Ovary (tissue), 9 donors: Measurements from ENCODE around the gene PHLDB1. TPM values are rescaled to one million over a fixed set of nuclear protein-coding genes. Genes with fewer than 3 reads are reported as not detected.

Source experiments
- DNase-seq, 5 donors: peaks; one replicate each; pipeline ENCODE4 v3.0.0-alpha.2; 2019 to 2020
- H3K27ac ChIP-seq, 2 donors: fragments of 200-600 bp; one replicate each; pipeline versions ENCODE4 v1.5.1 to v1.8.0; 2019 to 2022
- H3K27me3 ChIP-seq: fragments of 200-600 bp; one replicate; pipeline ENCODE4 v1.8.0; 2022
- H3K36me3 ChIP-seq: fragments of 200-600 bp; sonication (generic); one replicate; pipeline ENCODE4 v1.5.1; 2019
- H3K4me1 ChIP-seq: one replicate; pipeline ENCODE4 v1.8.1; 2013; ENCODE audit warnings: mild to moderate bottlenecking, moderate library complexity; ENCODE audit not compliant: insufficient read depth
- H3K4me3 ChIP-seq: fragments of 200-600 bp; sonication (generic); one replicate; pipeline ENCODE4 v1.5.1; 2017
- H3K9me3 ChIP-seq, 2 donors: fragments of 200-600 bp in 1 of 2; sonication (generic) in 1 of 2; one replicate each; pipeline versions ENCODE4 v1.5.1 to v1.8.1; 2013 to 2019; ENCODE audit warnings: mild to moderate bottlenecking in 1 of 2, moderate library complexity in 1 of 2
- CTCF ChIP-seq, 3 donors: fragments of 450-650 bp in 2 of 3; fragments of 200-600 bp in 1 of 3; IDR thresholded peaks; one replicate each; pipeline versions ENCODE4 v1.5.1 to v1.8.0; 2016 to 2022; ENCODE audit warnings: antibody characterized with exemption in 3 of 3, mild to moderate bottlenecking in 1 of 3
- EP300 ChIP-seq: sonication (generic); formaldehyde crosslinking; IDR thresholded peaks from one replicate; pipeline ENCODE4 v1.6.1; 2017; ENCODE audit warnings: antibody characterized with exemption
- POLR2A ChIP-seq: fragments of 450-650 bp; IDR thresholded peaks from one replicate; pipeline ENCODE4 v1.6.1; 2017; ENCODE audit warnings: antibody characterized with exemption, mild to moderate bottlenecking, moderate library complexity
- WGBS, 3 donors: extraction: QIAGEN DNeasy Blood & Tissue Kit in 1 of 3; methylation state at CpG; one replicate each; pipeline versions ENCODE4 v1.1.5 to v1.1.7; 2013 to 2017; 5-methylcytosine and 5-hydroxymethylcytosine counted together
- intact Hi-C, 4 donors: fragments of 100-400 bp; cut with DNase I; formaldehyde crosslinking; loops; one replicate each; pipeline versions ENCODE4 v1.11.0 to v1.15.1; 2022 to 2023
- polyA plus RNA-seq, 2 donors: library from polyadenylated mRNA; stranded (reverse); fragments of 200-250 nt in 1 of 2; fragments of 350-450 nt in 1 of 2; fragmentation: Illumina TruSeq in 1 of 2; extraction: RNeasy Lipid Tissue Mini Kit (QIAGEN cat#74804) in 1 of 2; gene quantifications; one replicate each; pipeline ENCODE4 v1.2.3, GENCODE V29; 2013 to 2014
- total RNA-seq, 7 donors: library from RNA; depleted of rRNA in 2 of 7; stranded (reverse); fragments of >200 nt in 2 of 7; fragmentation: NEBNext Ultra II Directional in 3 of 7; extraction: Animal tissue kit (Norgen Biotek cat#: 25700) in 3 of 7; gene quantifications; one replicate each; pipeline versions ENCODE4 v1.1.0 to v1.2.4, GENCODE V29; 2016 to 2023
- donor health status: DM: no; HTN: no; CAD: no; lungs with moderate emphysema.
- donor health status: DM: no; HTN: no; CAD: no.
- donor health status: Bipolar disorder and iron deficiency.
- donor health status: DM: yes; HTN: yes; CAD: no.
- donor health status: DM: no; HTN: no; CAD: no.
- donor health status: DM: yes; HTN: yes; CAD: no.

Gene PHLDB1
- total and polyA plus RNA-seq, 9 donors: 46.2 to 265 (median 137) TPM

- DNase-seq: no peak
- no peak overlapping the region for H3K4me3 ChIP-seq
- intact Hi-C loops: loop anchor here in 2 of 4 donors (5.0 to 10.0 kb wide), 3 partner anchors 80 to 263 kb away; partner anchors contain the start of gene UPK2 (in 1 of the 2)
- 91 to 94% (median 93%) methylated on average over 11 of the region's 11 CpGs for WGBS, 3 donors
- no peaks in the 10 kb centered on the region for H3K27me3 ChIP-seq
- H3K4me1 ChIP-seq: peaks cover 1% of the 10 kb centered on the region
- H3K9me3 ChIP-seq: no peaks in the 10 kb centered on the region
- no peak overlapping the region for H3K27ac ChIP-seq
- no peak for TF ChIP-seq CTCF (IDR thresholded peaks at IDR 0.05)
- no peak for TF ChIP-seq EP300
- TF ChIP-seq POLR2A: no peak
- H3K36me3 ChIP-seq: no peaks in the 10 kb centered on the region
Measured at GRCh38 chr11:118694771-118695170, 87.4 kb downstream of the PHLDB1 start.

GRCh38 chr11:118696673-118697226 is 89.3 kb downstream of the PHLDB1 start:
- TF ChIP-seq POLR2A: no peak
- WGBS, 3 donors: 89 to 93% (median 90%) methylated on average over 7 of the region's 7 CpGs
- H3K36me3 ChIP-seq: no peaks in the 10 kb centered on the region
- H3K27ac ChIP-seq: no peak overlapping the region
- no peak for DNase-seq
- no peaks in the 10 kb centered on the region for H3K9me3 ChIP-seq
- H3K4me1 ChIP-seq: no peaks in the 10 kb centered on the region
- H3K4me3 ChIP-seq: no peak overlapping the region
- intact Hi-C loops: loop anchor here in 2 of 4 donors (10.0 kb wide), 2 partner anchors 78 to 88 kb away; no protein-coding TSS in a partner anchor
- H3K27me3 ChIP-seq: no peaks in the 10 kb centered on the region

GRCh38 chr11:118697346-118697745 is 89.9 kb downstream of the PHLDB1 start:
- no peaks in the 10 kb centered on the region for H3K36me3 ChIP-seq
- WGBS, 3 donors: 55 to 72% (median 61%) methylated on average over 8 of the region's 8 CpGs
- intact Hi-C loops: loop anchor here in 2 of 4 donors (10.0 kb wide), 2 partner anchors 77 to 87 kb away; no protein-coding TSS in a partner anchor
- no peaks in the 10 kb centered on the region for H3K4me1 ChIP-seq
- TF ChIP-seq POLR2A: no peak
- no peak for TF ChIP-seq CTCF (IDR thresholded peaks at IDR 0.05)
- TF ChIP-seq EP300: no peak
- no peak for DNase-seq
- H3K27me3 ChIP-seq: no peaks in the 10 kb centered on the region
- H3K27ac ChIP-seq: no peak overlapping the region
- H3K9me3 ChIP-seq: no peaks in the 10 kb centered on the region
- H3K4me3 ChIP-seq: no peak overlapping the region

GRCh38 chr11:118699506-118700220 is 92.2 kb downstream of the PHLDB1 start:
- no peaks in the 10 kb centered on the region for H3K9me3 ChIP-seq
- TF ChIP-seq CTCF (IDR thresholded peaks at IDR 0.05) (no peak), EP300 (no peak), POLR2A (no peak)
- no peaks in the 10 kb centered on the region for H3K27me3 ChIP-seq
- no peaks in the 10 kb centered on the region for H3K4me1 ChIP-seq
- no peak overlapping the region for H3K4me3 ChIP-seq
- H3K36me3 ChIP-seq: no peaks in the 10 kb centered on the region
- H3K27ac ChIP-seq: no peak overlapping the region
- WGBS, 3 donors: 83 to 86% (median 84%) methylated on average over 7 of the region's 7 CpGs
- intact Hi-C loops: loop anchor here in 2 of 4 donors (10.0 kb wide), 2 partner anchors 75 to 85 kb away; no protein-coding TSS in a partner anchor
- DNase-seq: no peak
